ENCODE measurements around the gene FLT3. TPM values are rescaled to one million over a fixed set of nuclear protein-coding genes. Genes with fewer than 3 reads are reported as not detected.

Gene FLT3
- total RNA-seq, 2 donors from 2014 or later: 0.12 to 0.26 TPM

GRCh38 chr13:28031896-28032288 lies 68.5 kb downstream of the FLT3 start:
- H3K27me3 ChIP-seq: no peaks in the 10 kb centered on the region
- H3K27ac ChIP-seq: no peak overlapping the region
- H3K36me3 ChIP-seq: no peaks in the 10 kb centered on the region
- H3K4me1 ChIP-seq: no peaks in the 10 kb centered on the region
- DNase-seq (ENCODE audit: low spot score): no peak
- TF ChIP-seq, protein P1, sequence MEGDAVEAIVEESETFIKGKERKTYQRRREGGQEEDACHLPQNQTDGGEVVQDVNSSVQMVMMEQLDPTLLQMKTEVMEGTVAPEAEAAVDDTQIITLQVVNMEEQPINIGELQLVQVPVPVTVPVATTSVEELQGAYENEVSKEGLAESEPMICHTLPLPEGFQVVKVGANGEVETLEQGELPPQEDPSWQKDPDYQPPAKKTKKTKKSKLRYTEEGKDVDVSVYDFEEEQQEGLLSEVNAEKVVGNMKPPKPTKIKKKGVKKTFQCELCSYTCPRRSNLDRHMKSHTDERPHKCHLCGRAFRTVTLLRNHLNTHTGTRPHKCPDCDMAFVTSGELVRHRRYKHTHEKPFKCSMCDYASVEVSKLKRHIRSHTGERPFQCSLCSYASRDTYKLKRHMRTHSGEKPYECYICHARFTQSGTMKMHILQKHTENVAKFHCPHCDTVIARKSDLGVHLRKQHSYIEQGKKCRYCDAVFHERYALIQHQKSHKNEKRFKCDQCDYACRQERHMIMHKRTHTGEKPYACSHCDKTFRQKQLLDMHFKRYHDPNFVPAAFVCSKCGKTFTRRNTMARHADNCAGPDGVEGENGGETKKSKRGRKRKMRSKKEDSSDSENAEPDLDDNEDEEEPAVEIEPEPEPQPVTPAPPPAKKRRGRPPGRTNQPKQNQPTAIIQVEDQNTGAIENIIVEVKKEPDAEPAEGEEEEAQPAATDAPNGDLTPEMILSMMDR (IDR thresholded peaks at IDR 0.05): no peak
- H3K9me3 ChIP-seq: no peaks in the 10 kb centered on the region
- H3K4me3 ChIP-seq: no peak overlapping the region

DNA sequence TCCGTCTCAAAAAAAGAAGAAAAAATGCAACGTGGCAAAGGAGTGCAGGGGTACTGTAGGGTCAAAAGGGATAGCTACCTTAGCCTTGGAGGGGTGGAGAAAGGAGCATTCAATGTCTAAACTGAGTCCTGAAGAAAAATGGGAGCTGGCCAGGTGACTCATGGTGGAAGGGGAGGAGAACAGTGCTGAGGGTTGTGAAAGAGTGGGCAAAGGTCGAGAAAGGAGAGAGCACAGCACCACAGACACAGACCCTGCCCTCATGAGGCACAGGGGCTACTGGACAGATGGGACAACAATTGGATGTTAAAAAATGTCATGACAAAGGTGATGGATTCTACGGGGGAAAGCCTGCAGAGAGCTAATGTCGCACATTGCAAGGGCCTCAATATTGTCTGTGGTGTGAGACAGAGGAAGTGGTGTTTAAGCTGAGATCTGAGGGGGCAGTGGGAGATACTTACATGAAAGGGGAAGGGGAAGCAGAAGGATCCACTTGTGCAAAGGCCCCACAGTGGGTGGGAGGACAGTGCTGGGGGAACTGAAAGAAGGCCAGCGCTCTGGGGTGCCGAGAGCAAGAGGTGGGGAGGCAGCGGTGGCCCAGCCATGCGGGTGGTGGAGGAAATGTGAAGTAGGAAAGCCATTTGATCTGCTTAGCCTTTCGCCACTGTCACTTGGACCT lies 69.0 kb downstream of the FLT3 start:
- Histone ChIP-seq H3K4me1 (no peaks in the 10 kb centered on the region), H3K27ac (no peak overlapping the region), H3K4me3 (no peak overlapping the region), H3K9me3 (no peaks in the 10 kb centered on the region), H3K27me3 (no peaks in the 10 kb centered on the region), H3K36me3 (no peaks in the 10 kb centered on the region)
- DNase-seq (ENCODE audit: low spot score): no peak
- TF ChIP-seq, protein P1 (IDR thresholded peaks at IDR 0.05): no peak

DNA sequence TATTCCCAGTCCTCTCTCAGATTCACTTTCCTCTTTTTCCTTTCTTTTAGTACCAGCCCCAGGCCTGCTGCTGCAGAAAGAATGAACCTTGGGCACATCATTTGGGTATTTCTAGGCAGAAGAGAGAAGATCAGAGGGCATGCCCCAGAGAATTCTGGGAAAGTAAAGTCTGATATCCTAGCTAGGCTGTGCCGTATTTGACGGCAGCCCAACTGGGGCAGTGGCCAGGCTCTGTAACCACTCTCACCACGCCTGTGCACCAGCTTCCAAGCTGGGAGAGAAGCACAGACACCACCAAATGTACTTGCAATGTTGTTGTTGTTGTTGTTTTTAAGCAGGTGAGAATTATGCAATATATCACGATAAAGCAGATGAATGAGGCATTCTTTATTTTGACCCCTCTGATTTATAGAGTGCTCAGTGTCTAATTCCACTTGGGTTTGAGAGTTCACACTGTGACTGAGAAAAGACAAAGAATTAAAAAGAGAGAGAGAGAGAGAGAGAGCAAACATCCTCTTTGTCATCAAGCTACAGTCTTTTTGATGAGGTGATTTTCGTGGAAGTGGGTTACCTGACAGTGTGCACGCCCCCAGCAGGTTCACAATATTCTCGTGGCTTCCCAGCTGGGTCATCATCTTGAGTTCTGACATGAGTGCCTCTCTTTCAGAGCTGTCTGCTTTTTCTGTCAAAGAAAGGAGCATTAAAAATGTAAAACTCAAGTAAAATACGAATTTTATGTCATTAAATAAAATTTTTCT lies 72.6 kb downstream of the FLT3 start:
- no peaks in the 10 kb centered on the region for H3K27me3 ChIP-seq
- H3K27ac ChIP-seq: no peak overlapping the region
- no peaks in the 10 kb centered on the region for H3K9me3 ChIP-seq
- no peaks in the 10 kb centered on the region for H3K36me3 ChIP-seq
- DNase-seq (ENCODE audit: low spot score): no peak
- TF ChIP-seq, protein P1 (IDR thresholded peaks at IDR 0.05): no peak
- H3K4me3 ChIP-seq: no peak overlapping the region
- no peaks in the 10 kb centered on the region for H3K4me1 ChIP-seq

GRCh38 chr13:28027071-28027470 lies 73.3 kb downstream of the FLT3 start:
- Histone ChIP-seq H3K4me3 (no peak overlapping the region), H3K27me3 (no peaks in the 10 kb centered on the region), H3K4me1 (no peaks in the 10 kb centered on the region), H3K36me3 (no peaks in the 10 kb centered on the region), H3K9me3 (no peaks in the 10 kb centered on the region), H3K27ac (no peak overlapping the region)
- TF ChIP-seq, protein P1 (IDR thresholded peaks at IDR 0.05): no peak
- no peak for DNase-seq (ENCODE audit: low spot score)

DNA sequence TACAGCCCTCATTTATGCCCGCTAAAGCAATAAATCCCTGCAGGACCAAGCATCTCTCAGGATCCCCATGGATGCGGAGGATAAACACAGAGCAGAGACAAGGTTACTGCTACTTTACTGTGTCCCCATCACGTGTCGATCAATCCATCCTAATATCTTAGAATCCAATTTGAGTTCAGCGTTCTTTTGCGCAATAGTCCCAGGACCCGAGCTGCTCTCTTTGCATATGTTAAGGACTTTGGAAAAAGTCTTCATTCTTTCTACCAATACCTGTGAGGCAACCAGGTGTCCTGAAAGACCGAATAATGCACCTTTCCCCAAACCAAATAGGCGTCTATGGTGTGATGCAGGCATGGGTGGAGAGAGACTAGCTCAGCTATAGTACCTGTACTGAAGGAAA lies 73.9 kb downstream of the FLT3 start:
- DNase-seq (ENCODE audit: low spot score): no peak
- TF ChIP-seq, protein P1 (IDR thresholded peaks at IDR 0.05): no peak

More for the DNA sequence above, 73.9 kb downstream of the FLT3 start:
- Histone ChIP-seq H3K36me3 (no peaks in the 10 kb centered on the region), H3K9me3 (no peaks in the 10 kb centered on the region), H3K27me3 (no peaks in the 10 kb centered on the region), H3K4me3 (no peak overlapping the region), H3K4me1 (no peaks in the 10 kb centered on the region), H3K27ac (no peak overlapping the region)
